Daoy (cell line): ENCODE results near the gene ZNF320. TPM values are rescaled to one million over a fixed set of nuclear protein-coding genes. Genes with fewer than 3 reads are reported as not detected.

Experiments
- total RNA-seq: library from RNA; depleted of rRNA; stranded (reverse); fragments of >200 nt; shearing (Covaris generic); gene quantifications from 2 replicates; pipeline ENCODE4 v1.2.3, GENCODE V29; 2014; rRNA removed

ZNF320 gene
- total RNA-seq, 1 experiment from 2014 or later: 7.6 TPM

Other genes with a start within 250 kb of the ZNF320 start
- gene ZNF611, start 162.6 kb downstream of the ZNF320 start, total RNA-seq: 12.5 and 15.0 TPM in 2 replicates
- 0.63 and 5.7 TPM in 2 replicates for gene ZNF600, start 110.8 kb downstream of the ZNF320 start, total RNA-seq
- gene ZNF28, start 76.0 kb downstream of the ZNF320 start, total RNA-seq: 21.8 and 24.6 TPM in 2 replicates
- 22.6 and 24.5 TPM in 2 replicates for gene ZNF468, start 40.0 kb downstream of the ZNF320 start, total RNA-seq
- gene ZNF888, start 25.8 kb upstream of the ZNF320 start, total RNA-seq: 3.0 TPM in 2 replicates
- gene ZNF816, start 65.2 kb upstream of the ZNF320 start, total RNA-seq: 6.3 and 15.1 TPM in 2 replicates
- gene ERVV-1, start 116.3 kb upstream of the ZNF320 start, total RNA-seq: not detected in 2 replicates
- gene ERVV-2, start 147.1 kb upstream of the ZNF320 start, total RNA-seq: not detected in 2 replicates
- gene ZNF160, start 205.8 kb upstream of the ZNF320 start, total RNA-seq: 7.6 and 12.9 TPM in 2 replicates
- 8.7 and 11.5 TPM in 2 replicates for gene ZNF415, start 235.3 kb upstream of the ZNF320 start, total RNA-seq